HG02763 (cell line): ENCODE data around the gene VIPR2.
"Not testable (repeated sequence)": the region's sequence is repeated elsewhere in the genome, so short reads cannot be mapped to it uniquely, and the experiment has no call there.

Experiments used
- ATAC-seq: cut with Tn5 transposase; IDR thresholded peaks from one replicate; pipeline ENCODE4 v1.9.1; 2021; ENCODE audit warnings: mild to moderate bottlenecking, moderate library complexity; ENCODE audit not compliant: unreplicated experiment

Gene VIPR2

DNA sequence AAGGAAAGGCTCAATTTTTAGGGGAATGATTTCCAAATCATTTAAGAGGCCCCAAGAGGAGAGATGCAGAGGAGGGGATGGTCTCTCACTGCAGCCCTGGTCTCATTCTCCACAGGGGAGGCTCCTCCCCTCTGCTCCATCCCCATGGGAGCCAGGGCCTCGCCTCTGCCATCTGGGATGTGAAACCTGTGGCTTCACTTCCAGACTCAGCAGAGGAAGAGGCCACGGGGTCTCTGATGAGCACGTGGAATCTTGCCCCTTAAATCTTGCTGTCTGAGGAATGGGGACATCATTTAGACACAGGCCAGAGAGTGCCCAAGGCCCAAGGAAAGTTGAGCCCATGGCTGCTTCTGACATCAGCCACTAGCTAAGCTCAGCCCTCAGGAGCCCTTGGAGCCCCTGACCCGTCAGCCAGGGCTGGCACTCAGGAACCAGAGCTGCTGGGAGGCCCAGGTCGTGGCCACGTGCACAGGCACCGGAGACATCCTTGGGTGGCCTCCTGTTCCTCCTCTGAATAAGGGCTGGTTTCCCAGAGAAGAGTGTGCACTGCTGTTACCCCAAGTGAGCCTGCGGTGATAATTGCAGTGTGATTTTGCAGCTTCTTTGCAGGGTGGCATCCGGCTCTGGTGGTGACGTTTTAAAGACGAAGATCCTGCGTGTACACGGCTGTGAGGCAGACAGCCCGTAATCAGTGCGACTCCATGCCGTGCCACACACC is 50.5 kb downstream of the VIPR2 start:
- no peak for ATAC-seq

- ATAC-seq = no peak
Observed at GRCh38 chr7:159093351-159093971, 51.2 kb downstream of the VIPR2 start.

- ATAC-seq = no peak
Observed at GRCh38 chr7:159092701-159093121, 52.0 kb downstream of the VIPR2 start.

- no peak for ATAC-seq
Observed at GRCh38 chr7:159091480-159092475, 52.9 kb downstream of the VIPR2 start.

GRCh38 chr7:159091041-159091440 is 53.6 kb downstream of the VIPR2 start:
- ATAC-seq = no peak

- ATAC-seq = no peak
Observed at GRCh38 chr7:159088016-159088865, 56.4 kb downstream of the VIPR2 start.

DNA sequence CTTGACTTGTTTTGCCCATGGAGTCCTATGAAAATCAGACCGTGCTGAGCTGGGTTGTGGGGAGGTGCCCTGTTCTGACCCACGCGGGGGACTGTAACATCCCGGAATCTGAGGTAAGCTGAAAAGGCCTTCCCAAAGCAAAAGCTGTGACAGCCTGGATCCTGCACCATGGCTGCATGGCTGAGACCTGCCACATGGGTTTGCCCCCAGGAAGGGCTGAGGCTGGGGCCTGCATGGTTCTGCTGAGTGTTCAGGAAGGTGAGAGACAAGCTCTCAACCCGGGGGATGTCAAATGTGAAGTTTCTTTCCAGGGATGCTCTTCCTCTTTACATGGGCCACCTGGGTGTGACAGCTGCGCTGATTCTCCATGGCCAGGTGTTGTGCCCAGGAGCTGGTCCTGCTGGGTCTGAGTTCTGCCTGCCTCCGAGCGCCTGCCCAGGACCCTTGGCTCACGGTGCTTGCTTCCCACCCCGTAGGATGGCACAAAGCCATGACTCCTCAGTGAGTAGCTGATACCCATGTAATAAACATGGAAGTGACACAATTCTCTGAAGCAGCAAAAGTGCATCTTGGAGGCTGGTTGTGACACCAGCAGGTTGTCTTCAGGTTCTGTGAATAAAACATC is 58.3 kb downstream of the VIPR2 start:
- ATAC-seq = no peak

DNA sequence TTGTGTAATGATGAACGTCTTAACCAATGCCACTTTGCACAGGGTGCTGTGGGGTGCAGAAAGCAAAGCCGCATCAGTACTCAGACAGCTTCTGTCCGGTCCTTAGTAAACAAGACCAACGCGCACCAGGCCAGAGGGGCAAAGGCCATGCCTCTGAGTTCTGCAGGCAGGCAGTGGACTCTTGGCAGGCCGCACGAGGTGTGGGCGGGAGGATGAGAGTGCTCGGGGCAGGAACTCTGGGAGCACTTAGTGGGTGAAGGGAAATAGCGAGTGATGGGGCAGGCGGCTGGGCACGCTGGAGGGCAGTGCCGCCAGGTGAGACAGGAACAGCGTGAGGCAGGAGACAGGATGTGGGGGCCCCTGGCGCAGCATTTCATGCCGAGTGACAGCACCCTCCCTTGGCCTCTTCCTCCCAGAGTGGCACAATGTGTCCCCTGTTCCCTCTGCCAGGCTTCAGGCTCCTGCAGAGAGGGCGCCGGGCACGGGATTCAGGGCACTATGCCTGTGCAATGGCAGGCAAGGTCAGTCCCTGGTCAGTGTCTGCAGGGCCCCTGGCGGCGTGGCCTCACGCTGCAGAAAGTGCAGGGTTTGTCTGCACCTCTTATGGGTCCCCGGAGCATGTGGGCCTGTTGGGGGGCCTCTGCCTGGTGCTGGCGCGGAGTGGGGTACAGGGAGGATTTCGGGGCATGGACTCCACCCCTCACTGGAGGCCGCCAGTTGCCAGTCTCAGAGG is 60.4 kb downstream of the VIPR2 start:
- no peak for ATAC-seq

DNA sequence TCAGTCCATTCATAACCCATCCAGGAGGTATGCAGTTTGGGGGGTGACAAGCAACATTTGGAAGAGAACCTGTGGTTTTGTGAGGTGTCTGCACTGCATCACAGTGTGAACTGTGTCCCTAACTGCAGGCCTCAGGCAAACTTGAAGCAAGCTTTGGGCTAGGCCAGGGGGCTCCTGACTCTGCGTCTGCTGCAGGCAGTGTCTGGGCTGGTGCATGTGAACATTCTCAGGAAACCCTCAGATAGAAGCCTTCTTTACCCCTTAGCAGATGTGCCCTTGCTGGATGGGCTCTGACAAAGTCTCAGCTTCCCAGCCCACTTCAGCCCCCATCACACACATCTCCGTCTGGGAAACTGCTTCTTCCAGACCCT is 61.0 kb downstream of the VIPR2 start:
- no peak for ATAC-seq

- ATAC-seq = no peak
Observed at GRCh38 chr7:159083001-159083697, 61.5 kb downstream of the VIPR2 start.

DNA sequence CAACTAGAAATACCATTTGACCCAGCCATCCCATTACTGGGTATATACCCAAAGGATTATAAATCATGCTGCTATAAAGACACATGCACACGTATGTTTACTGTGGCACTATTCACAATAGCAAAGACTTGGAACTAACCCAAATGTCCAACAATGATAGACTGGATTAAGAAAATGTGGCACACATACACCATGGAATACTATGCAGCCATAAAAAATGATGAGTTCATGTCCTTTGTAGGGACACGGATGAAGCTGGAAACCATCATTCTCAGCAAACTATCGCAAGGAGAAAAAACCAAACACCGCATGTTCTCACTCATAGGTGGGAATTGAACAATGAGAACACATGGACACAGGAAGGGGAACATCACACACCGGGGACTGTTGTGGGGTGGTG is 62.6 kb downstream of the VIPR2 start:
- ATAC-seq = not testable (repeated sequence)

DNA sequence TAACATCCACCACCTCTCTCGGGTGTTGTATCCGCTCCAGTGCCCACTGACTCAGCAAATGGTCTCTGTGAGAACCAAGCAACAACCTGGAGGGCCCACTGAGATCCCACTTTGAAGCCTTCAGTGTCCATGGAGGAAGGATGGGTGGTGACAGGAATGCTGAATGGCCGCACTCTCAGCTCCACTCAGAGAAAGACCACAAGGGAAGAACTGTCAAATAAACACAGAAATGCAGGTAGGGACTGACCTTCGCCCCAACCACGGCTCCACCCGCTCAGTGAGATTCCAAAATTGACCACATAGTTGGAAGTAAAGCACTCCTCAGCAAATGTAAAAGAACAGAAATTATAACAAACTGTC is 65.8 kb downstream of the VIPR2 start:
- no peak for ATAC-seq

DNA sequence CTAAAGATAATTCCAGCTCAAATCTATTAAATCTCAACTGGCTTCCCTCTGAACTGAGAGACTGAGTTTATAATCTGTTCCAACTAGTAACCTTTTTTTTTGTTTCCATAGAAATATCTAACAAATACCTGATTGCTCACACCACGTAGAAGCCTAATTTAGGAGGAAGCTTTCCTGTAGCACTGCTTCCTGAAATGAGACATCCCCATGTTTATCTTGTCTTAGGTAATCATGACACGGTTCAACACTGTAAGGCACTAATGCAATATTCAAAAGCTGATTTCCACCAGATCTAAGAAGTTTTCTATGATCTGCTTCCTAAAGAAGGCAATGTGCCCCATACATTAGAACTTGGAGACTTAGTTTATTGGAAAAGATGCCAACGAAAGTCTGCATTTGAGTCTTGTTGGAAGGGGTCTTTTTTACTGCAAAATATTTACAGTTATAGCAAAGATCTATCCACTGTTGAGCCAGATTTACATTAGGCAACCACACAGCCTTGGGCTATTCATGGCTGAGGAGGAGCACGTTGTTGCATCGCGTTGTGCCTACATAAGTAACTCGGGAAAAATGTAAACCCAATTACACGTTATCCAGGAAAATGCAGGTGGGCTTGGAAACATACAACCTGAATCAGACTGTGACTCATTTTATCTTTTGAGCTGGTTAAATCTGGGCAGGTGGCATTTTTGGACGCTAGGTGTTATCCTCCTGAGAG is 66.3 kb downstream of the VIPR2 start:
- no peak for ATAC-seq

- ATAC-seq = no peak
Observed at GRCh38 chr7:159076333-159076732, 68.3 kb downstream of the VIPR2 start.

GRCh38 chr7:159075563-159076238 is 69.0 kb downstream of the VIPR2 start:
- ATAC-seq = no peak

DNA sequence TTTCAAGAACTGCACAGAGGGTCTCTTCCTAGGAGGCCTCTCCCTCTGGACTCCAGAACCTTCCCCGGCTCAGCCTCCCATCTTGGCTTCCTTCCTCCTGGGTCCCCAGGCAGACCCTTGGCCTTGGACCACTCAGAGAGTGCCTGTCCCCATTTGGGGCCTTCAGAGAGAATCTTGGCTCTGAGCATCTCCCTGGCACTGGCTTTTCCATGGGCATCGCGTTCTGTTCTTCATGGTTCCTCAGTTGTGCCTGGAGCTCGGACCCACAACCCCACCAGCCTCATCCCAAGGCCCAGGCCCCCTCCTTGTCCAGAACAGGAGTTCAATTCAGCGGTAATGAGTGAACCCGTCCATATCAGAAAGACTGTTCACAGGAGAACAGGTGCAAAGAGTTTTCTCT is 73.4 kb downstream of the VIPR2 start:
- ATAC-seq = no peak

DNA sequence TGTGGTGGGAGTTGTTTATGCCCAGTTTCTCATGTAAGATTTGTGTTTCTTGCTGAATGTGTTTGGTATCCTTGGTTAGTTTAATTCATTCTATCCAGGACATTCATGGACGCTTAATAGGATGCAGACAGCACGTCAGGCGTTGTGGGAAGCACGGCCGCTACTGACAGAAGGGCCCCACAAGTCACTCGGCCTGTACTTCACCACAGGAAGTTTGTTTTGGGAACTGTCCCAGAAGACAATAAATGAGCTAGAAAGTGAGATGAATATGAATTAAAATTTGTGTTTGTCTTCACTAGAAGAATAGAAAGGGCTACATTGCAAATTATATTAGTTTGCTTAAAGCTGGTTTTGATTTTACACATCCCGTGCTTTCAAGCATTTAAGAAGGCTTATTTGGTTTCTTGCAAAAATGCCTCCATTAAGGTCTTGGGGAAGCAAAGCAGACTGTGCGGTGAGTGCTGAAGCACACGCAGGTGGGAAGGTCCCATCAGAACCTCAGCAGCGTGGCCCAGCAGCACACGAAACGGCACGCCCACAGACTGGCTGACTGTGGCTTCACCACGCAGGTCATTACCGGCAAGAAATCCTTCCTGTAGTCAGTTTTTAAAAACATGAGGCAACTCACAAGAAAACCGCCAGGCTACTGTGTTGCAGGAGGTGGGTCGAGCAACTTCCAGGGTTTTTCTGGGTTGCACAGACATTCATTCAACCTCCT is 74.1 kb downstream of the VIPR2 start:
- peak; percentile 78 for ATAC-seq
